Endothelial cell (in vitro differentiated cells): ENCODE results near the gene HHIPL2. TPM values are rescaled to one million over a fixed set of nuclear protein-coding genes. Genes with fewer than 3 reads are reported as not detected.

Source experiments
- DNase-seq: peaks from one replicate; pipeline ENCODE4 v3.0.0; 2021; ENCODE audit warnings: low spot score
- H3K27ac Mint-ChIP-seq: one replicate; pipeline ENCODE4 v1.8.0; 2021; ENCODE audit warnings: mixed read lengths, inconsistent platforms; ENCODE audit not compliant: unreplicated experiment
- H3K27me3 Mint-ChIP-seq: one replicate; pipeline ENCODE4 v1.8.0; 2021; ENCODE audit warnings: mild to moderate bottlenecking, moderate library complexity, mixed read lengths, inconsistent platforms; ENCODE audit not compliant: unreplicated experiment
- H3K36me3 Mint-ChIP-seq: one replicate; pipeline ENCODE4 v1.8.0; 2021; ENCODE audit warnings: mild to moderate bottlenecking, low read depth, mixed read lengths, inconsistent platforms; ENCODE audit not compliant: unreplicated experiment
- H3K4me1 Mint-ChIP-seq: one replicate; pipeline ENCODE4 v1.8.0; 2021; ENCODE audit warnings: mild to moderate bottlenecking, mixed read lengths, inconsistent platforms; ENCODE audit not compliant: unreplicated experiment
- H3K4me3 Mint-ChIP-seq: one replicate; pipeline ENCODE4 v1.8.0; 2021; ENCODE audit warnings: mild to moderate bottlenecking, mixed read lengths, inconsistent platforms; ENCODE audit not compliant: unreplicated experiment
- H3K9me3 Mint-ChIP-seq: one replicate; pipeline ENCODE4 v1.8.0; 2021; ENCODE audit warnings: mixed read lengths, inconsistent platforms; ENCODE audit not compliant: unreplicated experiment
- CTCF ChIP-seq: fragments of 200-600 bp; sonication (generic); IDR thresholded peaks from one replicate; pipeline ENCODE4 v1.5.0; 2021; ENCODE audit warnings: antibody characterized with exemption; ENCODE audit not compliant: unreplicated experiment
- long read RNA-seq: library from polyadenylated mRNA; unstranded; transcript quantifications from one replicate; pipeline ENCODE4 v2.0.0, GENCODE V29; 2020; ENCODE audit not compliant: unreplicated experiment
- total RNA-seq: library from RNA; stranded (reverse); fragmentation: NEBNext Ultra II Directional; extraction: Animal tissue kit (Norgen Biotek cat#: 25700); gene quantifications from one replicate; pipeline ENCODE4 v1.2.1, GENCODE V29; 2021; ENCODE audit not compliant: unreplicated experiment

HHIPL2 gene
- total RNA-seq, result 0.62 TPM
- long read RNA-seq, result 0 reads

- no peak within 1 kb of the TSS for H3K27ac Mint-ChIP-seq
- H3K4me3 Mint-ChIP-seq, result no peak within 1 kb of the TSS
- H3K9me3 Mint-ChIP-seq, result no peaks in the 10 kb centered on the region
- DNase-seq, result no peak
- TF ChIP-seq CTCF, result no peak
- H3K27me3 Mint-ChIP-seq, result peaks cover 3% of the 10 kb centered on the region
- H3K4me1 Mint-ChIP-seq, result no peaks in the 10 kb centered on the region
- H3K36me3 Mint-ChIP-seq, result no peaks in the 10 kb centered on the region
Observed at GRCh38 chr1:222547944-222548671, at the start of gene HHIPL2. Gene HHIPL2 (minus strand): TSS chr1:222548104. CDS start chr1:222548044, 60 bp downstream.

GRCh38 chr1:222596696-222597095, 48.8 kb upstream of the HHIPL2 start:
- H3K4me1 Mint-ChIP-seq, result no peaks in the 10 kb centered on the region
- no peak for DNase-seq
- no peaks in the 10 kb centered on the region for H3K9me3 Mint-ChIP-seq
- H3K27me3 Mint-ChIP-seq, result no peaks in the 10 kb centered on the region
- no peak for TF ChIP-seq CTCF
- no peaks in the 10 kb centered on the region for H3K36me3 Mint-ChIP-seq
- H3K27ac Mint-ChIP-seq, result no peak overlapping the region
- H3K4me3 Mint-ChIP-seq, result no peak overlapping the region

GRCh38 chr1:222594789-222595188, 46.9 kb upstream of the HHIPL2 start:
- H3K27ac Mint-ChIP-seq, result no peak overlapping the region
- H3K9me3 Mint-ChIP-seq, result no peaks in the 10 kb centered on the region
- no peak for DNase-seq
- no peaks in the 10 kb centered on the region for H3K27me3 Mint-ChIP-seq
- peaks cover 6% of the 10 kb centered on the region for H3K4me1 Mint-ChIP-seq
- no peaks in the 10 kb centered on the region for H3K36me3 Mint-ChIP-seq
- no peak overlapping the region for H3K4me3 Mint-ChIP-seq
- no peak for TF ChIP-seq CTCF

GRCh38 chr1:222592171-222592570, 44.3 kb upstream of the HHIPL2 start:
- Mint-ChIP-seq H3K4me3 (no peak overlapping the region), H3K27me3 (no peaks in the 10 kb centered on the region), H3K36me3 (no peaks in the 10 kb centered on the region), H3K27ac (no peak overlapping the region), H3K4me1 (peaks cover 13% of the 10 kb centered on the region), H3K9me3 (no peaks in the 10 kb centered on the region)
- TF ChIP-seq CTCF, result no peak
- DNase-seq, result no peak
